Thyroid gland (tissue), 4 donors: ENCODE measurements around the gene ZMPSTE24. TPM values are rescaled to one million over a fixed set of nuclear protein-coding genes. Genes with fewer than 3 reads are reported as not detected.

ENCODE experiments used
- DNase-seq, 2 donors: peaks; one replicate each; pipeline ENCODE4 v3.0.0-alpha.2; 2019
- H3K27ac ChIP-seq, 3 donors: fragments of 200-600 bp; sonication (generic); 1 replicate in 2 of 3; 2 replicates in 1 of 3; pipeline ENCODE4 v1.5.1; 2016 to 2019; ENCODE audit warnings: mild to moderate bottlenecking in 1 of 3, moderate library complexity in 1 of 3
- H3K27me3 ChIP-seq: fragments of 200-600 bp; sonication (generic); one replicate; pipeline ENCODE4 v1.5.1; 2019
- H3K36me3 ChIP-seq, 2 donors: fragments of 200-600 bp; sonication (generic); one replicate each; pipeline ENCODE4 v1.5.1; 2016 to 2019
- H3K4me1 ChIP-seq, 2 donors: fragments of 200-600 bp; sonication (generic); one replicate each; pipeline ENCODE4 v1.5.1; 2017 to 2019
- H3K4me3 ChIP-seq, 3 donors: fragments of 200-600 bp; sonication (generic); replicated peaks in 1 of 3; 1 replicate in 2 of 3; 2 replicates in 1 of 3; pipeline ENCODE4 v1.5.1; 2016; ENCODE audit warnings: mild to moderate bottlenecking in 1 of 3
- H3K9me3 ChIP-seq: fragments of 200-600 bp; sonication (generic); one replicate; pipeline ENCODE4 v1.5.1; 2017
- POLR2A ChIP-seq, 2 donors: fragments of 450-650 bp; IDR thresholded peaks; one replicate each; pipeline ENCODE4 v1.6.1; 2017; ENCODE audit warnings: antibody characterized with exemption in 2 of 2, mild to moderate bottlenecking in 2 of 2, moderate library complexity in 1 of 2
- WGBS, 2 donors: methylation state at CpG; one replicate each; pipeline ENCODE4 v1.1.5; 2017; 5-methylcytosine and 5-hydroxymethylcytosine counted together
- intact Hi-C: fragments of 100-400 bp; cut with DNase I; formaldehyde crosslinking; loops from one replicate; pipeline ENCODE4 v1.15.1; 2023
- total RNA-seq, 4 donors: library from RNA; depleted of rRNA; stranded (reverse); fragments of >200 nt; gene quantifications; one replicate each; pipeline ENCODE4 v1.2.3, GENCODE V29; 2016
- TF ChIP-seq, protein P1 (sequence below), 6 experiments: fragments of 200-600 bp in 3 of 6; fragments of 450-650 bp in 3 of 6; sonication (generic) in 3 of 6; IDR thresholded peaks; one replicate each; pipeline ENCODE4 v1.5.1; 2016 to 2019; ENCODE audit warnings: antibody characterized with exemption in 6 of 6, mild to moderate bottlenecking in 2 of 6, inconsistent platforms in 1 of 6, moderate library complexity in 1 of 6

The ZMPSTE24 gene
- total RNA-seq, 4 donors from 2014 or later = 45.1 to 61.7 (median 56.7) TPM

DNA sequence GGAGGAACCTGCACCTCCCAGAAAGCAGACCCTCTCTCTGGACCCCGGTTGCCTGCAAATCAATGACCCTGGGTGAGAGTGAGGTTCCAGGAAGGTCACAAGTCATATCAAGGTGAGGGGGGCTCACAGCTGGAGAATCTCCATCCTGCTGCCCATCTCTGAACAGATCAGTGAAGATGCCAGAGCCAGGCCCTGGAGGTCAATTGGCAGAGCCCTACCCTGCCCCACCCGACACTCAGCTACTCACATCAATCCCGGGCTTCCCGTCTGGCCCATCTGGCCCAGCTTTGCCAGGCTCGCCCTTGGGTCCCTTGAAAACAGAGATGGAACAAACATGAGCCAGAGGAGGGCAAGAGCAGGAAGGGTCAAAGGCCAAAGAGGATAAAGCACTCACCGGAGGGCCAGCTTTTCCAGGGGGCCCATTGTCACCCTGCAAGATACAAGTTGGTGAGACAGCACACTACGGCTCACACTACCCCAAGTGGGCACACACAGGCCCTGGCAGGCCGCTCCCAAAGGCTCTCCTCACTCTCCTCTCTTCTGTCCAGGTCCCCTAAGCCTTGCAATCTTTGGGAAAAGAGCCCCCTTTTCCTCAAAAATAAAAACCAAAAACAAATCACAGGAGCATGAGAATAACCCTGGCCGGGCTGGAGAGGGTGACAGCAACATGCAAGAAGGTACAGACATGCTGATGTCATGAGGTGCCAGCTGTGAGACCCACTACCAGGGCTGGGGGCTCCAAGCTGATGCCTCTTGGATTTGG is 56.1 kb downstream of the ZMPSTE24 start:
- intact Hi-C loops = no loop called here
- 87 to 95% methylated on average over 9 of the region's 9 CpGs for WGBS, 2 donors
- Histone ChIP-seq H3K36me3 (no peaks in the 10 kb centered on the region), H3K4me1 (peaks cover 25 to 29% of the 10 kb centered on the region in 2 donors), H3K27me3 (no peaks in the 10 kb centered on the region), H3K9me3 (no peaks in the 10 kb centered on the region), H3K27ac (no peak overlapping the region), H3K4me3 (no peak overlapping the region)
- no peak for DNase-seq
- TF ChIP-seq POLR2A (IDR thresholded peaks at IDR 0.05) = no peak
- TF ChIP-seq, protein P1, sequence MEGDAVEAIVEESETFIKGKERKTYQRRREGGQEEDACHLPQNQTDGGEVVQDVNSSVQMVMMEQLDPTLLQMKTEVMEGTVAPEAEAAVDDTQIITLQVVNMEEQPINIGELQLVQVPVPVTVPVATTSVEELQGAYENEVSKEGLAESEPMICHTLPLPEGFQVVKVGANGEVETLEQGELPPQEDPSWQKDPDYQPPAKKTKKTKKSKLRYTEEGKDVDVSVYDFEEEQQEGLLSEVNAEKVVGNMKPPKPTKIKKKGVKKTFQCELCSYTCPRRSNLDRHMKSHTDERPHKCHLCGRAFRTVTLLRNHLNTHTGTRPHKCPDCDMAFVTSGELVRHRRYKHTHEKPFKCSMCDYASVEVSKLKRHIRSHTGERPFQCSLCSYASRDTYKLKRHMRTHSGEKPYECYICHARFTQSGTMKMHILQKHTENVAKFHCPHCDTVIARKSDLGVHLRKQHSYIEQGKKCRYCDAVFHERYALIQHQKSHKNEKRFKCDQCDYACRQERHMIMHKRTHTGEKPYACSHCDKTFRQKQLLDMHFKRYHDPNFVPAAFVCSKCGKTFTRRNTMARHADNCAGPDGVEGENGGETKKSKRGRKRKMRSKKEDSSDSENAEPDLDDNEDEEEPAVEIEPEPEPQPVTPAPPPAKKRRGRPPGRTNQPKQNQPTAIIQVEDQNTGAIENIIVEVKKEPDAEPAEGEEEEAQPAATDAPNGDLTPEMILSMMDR (IDR thresholded peaks at IDR 0.05) = no peak

DNA sequence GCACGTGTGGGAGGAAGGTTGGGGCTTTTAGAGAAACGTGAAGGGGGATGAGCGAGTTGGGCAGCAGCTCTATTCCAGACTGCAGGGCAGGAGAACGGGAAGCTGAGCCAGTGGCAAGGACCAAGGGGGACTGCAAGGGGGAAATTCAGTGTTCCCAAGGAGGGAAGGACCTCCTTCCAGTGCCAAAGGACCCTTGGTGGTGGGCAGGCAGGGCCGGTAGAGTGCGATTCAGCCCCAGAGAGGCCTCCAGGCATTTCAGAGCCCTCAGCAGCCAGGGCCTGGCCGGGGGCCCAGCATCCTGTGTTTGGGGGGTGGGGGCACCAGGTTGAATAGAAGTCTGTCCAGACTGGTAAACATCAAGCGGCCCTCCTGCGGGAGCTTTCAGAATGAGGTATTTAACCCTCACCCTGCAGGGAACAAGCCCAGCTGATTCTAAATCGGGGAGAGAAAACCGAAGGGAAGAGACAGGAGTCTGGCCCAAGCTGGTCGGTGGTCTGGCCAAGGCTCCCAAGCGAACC is 56.7 kb downstream of the ZMPSTE24 start:
- peaks cover 22 to 24% of the 10 kb centered on the region in 2 donors for H3K4me1 ChIP-seq
- 56 to 62% methylated on average over 12 to 13 of the region's 13 CpGs for WGBS, 2 donors
- intact Hi-C loops = no loop called here
- no peaks in the 10 kb centered on the region for H3K27me3 ChIP-seq
- H3K9me3 ChIP-seq = no peaks in the 10 kb centered on the region
- peak overlapping the region in 1 of 3 donors; percentile 29 for H3K4me3 ChIP-seq
- DNase-seq = no peak
- no peaks in the 10 kb centered on the region for H3K36me3 ChIP-seq
- no peak for TF ChIP-seq POLR2A (IDR thresholded peaks at IDR 0.05)
- TF ChIP-seq, protein P1 (IDR thresholded peaks at IDR 0.05) = no peak
- no peak overlapping the region for H3K27ac ChIP-seq

DNA sequence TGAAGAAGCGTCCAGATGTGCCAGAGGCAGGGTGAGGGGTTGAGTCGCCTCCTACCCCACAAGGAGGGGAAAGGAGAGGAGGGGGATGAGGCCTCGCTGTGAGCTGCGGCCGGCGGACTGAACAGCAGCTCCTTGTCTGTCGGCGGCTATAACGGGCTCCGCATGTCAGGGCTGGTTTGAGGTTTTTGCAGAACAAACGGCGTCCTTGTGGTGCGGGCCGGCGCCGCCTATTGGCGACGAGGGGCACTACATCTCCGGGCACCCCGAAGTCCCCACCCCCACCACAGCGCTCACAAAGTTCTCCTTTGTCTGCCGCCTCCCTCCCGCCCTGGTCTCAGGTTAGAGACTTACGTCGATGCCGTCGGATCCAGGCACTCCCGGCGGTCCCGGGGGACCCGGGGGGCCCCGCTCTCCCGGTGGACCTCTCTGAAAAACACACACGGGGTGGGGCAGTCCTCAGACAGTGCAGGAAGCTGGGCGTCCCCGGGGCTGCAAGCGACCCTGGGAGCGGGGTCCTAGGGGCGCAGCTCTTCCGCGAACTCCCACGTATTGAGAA is 57.3 kb downstream of the ZMPSTE24 start:
- TF ChIP-seq POLR2A (IDR thresholded peaks at IDR 0.05) = no peak
- TF ChIP-seq, protein P1 (IDR thresholded peaks at IDR 0.05) = peak; percentile 77 to 96 (median 90)
- H3K27ac ChIP-seq = peak overlapping the region in 1 of 3 donors; percentile 11
- H3K9me3 ChIP-seq = no peaks in the 10 kb centered on the region
- peak overlapping the region in 1 of 3 donors; percentile 29 for H3K4me3 ChIP-seq
- peak; percentile 80 to 84 for DNase-seq
- intact Hi-C loops = no loop called here
- WGBS, 2 donors = 5 to 17% methylated on average over 4 to 15 of the region's 42 CpGs
- no peaks in the 10 kb centered on the region for H3K36me3 ChIP-seq
- no peaks in the 10 kb centered on the region for H3K27me3 ChIP-seq
- H3K4me1 ChIP-seq = peaks cover 16 to 18% of the 10 kb centered on the region in 2 donors

DNA sequence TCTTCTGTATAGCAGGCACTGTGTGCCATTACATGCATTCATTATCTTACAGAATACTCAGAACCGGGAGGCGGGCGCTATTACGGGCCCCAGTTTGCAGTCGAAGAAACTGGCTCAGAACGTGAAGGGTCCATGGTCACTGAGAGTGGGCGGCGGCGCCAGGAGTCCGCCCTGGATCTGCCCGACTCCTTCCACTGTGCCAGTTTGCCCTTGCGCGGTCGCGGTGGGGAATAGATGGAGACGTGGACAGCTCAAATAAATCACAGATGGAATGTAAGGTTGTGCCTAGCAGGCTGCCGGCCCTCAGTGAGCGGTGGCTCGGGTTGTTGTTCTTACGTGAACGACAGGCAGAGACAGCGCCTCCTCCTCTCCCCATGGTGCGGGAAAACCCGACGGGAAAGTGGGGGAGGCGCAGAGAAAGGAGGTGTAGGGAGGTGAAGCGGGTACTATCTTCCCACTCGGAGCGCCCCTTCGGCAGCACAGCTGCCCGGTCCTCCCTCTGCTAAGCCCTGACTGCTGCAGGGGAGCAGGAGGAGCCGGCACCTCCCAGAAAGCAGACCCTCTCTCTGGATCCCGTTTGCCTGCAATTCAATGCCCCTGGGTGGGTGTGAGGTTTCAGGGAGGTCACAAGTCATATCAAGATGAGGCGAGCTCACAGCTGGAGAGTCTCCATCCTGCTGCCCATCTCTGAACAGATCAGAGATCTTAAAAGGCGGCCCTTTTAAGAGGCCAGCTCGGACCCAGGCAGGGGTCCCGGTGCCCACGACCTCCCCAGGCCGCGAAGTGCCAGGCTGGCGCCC is 58.0 kb downstream of the ZMPSTE24 start:
- WGBS, 2 donors = 4 to 6% methylated on average over 29 to 34 of the region's 41 CpGs
- Histone ChIP-seq H3K27me3 (no peaks in the 10 kb centered on the region), H3K36me3 (no peaks in the 10 kb centered on the region), H3K9me3 (no peaks in the 10 kb centered on the region), H3K4me1 (peaks cover 16 to 17% of the 10 kb centered on the region in 2 donors), H3K4me3 (peak overlapping the region in 1 of 3 donors; percentile 29), H3K27ac (peak overlapping the region in 1 of 3 donors; percentile 11)
- intact Hi-C loops = no loop called here
- TF ChIP-seq, protein P1 (IDR thresholded peaks at IDR 0.05) = no peak
- peak; percentile 32 to 39 for DNase-seq
